HG03439 (cell line): Measurements from ENCODE around the gene CCDC14.
"Not testable (repeated sequence)": the region's sequence is repeated elsewhere in the genome, so short reads cannot be mapped to it uniquely, and the experiment has no call there.

Experiments
- ATAC-seq: cut with Tn5 transposase; IDR thresholded peaks from one replicate; pipeline ENCODE4 v1.9.1; 2021; ENCODE audit warnings: mild to moderate bottlenecking, moderate library complexity; ENCODE audit not compliant: unreplicated experiment

CCDC14 gene, protein sequence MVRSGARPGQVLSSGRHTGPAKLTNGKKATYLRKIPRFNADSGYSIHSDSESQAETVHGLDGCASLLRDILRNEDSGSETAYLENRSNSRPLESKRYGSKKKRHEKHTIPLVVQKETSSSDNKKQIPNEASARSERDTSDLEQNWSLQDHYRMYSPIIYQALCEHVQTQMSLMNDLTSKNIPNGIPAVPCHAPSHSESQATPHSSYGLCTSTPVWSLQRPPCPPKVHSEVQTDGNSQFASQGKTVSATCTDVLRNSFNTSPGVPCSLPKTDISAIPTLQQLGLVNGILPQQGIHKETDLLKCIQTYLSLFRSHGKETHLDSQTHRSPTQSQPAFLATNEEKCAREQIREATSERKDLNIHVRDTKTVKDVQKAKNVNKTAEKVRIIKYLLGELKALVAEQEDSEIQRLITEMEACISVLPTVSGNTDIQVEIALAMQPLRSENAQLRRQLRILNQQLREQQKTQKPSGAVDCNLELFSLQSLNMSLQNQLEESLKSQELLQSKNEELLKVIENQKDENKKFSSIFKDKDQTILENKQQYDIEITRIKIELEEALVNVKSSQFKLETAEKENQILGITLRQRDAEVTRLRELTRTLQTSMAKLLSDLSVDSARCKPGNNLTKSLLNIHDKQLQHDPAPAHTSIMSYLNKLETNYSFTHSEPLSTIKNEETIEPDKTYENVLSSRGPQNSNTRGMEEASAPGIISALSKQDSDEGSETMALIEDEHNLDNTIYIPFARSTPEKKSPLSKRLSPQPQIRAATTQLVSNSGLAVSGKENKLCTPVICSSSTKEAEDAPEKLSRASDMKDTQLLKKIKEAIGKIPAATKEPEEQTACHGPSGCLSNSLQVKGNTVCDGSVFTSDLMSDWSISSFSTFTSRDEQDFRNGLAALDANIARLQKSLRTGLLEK

DNA sequence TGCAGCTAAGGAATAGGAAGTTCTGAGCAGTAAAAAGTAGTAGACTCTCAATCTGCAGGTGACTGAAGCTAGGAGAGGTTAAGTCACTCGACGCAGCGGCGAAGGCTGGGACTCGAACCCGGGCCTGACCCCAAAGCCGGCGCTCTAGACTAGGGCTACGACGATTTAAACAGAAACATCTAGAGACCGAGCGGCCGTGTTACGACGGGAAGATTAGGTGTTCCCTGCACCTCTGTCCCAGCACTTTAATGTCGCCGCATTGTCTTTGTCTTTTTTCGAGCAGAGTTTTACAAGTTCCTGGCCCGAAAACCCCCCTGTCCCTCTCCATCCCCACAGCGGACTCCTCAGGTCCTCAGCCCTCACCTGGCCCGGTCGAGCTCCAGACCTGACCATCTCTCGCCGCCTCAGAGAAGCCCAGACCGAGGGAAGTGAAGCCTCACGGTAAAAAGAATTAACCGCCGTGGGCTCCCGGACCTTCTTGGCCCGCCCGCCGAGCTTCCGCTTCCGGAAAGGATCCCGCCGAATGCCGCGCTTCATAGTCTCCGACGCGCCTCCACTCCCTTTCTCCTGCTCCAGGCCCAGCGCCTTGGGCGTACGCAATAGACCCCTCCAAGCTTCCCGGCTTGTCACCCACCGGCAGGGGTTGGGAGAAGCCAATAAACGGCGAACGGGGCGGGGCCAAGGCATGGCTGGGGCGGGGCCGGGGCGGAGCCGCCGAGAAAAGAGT, at the start of gene CCDC14:
CCDC14 (minus strand) TSS at position 449 of the 727 bp plus-strand sequence; CDS start at position 393, 56 bp downstream.
- peak; percentile 75 for ATAC-seq

DNA sequence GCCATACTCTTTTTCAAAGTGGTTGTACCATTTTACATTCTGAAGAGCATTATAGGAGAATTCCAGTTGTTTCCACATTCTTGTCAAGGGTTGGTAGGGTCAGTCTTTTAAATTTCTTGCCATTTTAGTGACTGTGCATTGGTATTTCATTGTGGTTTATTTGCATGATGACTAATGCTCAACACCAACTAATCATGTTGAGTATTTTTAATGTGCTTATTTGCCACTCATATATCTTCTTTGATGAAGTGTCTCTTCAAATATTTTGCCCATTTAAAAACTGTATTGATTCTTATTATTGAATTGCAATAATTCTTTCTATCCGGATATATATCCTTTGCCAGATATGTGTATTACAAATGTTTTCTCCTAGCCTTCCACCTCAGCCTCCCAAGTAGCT, 47.3 kb upstream of the CCDC14 start:
- not testable (repeated sequence) for ATAC-seq

DNA sequence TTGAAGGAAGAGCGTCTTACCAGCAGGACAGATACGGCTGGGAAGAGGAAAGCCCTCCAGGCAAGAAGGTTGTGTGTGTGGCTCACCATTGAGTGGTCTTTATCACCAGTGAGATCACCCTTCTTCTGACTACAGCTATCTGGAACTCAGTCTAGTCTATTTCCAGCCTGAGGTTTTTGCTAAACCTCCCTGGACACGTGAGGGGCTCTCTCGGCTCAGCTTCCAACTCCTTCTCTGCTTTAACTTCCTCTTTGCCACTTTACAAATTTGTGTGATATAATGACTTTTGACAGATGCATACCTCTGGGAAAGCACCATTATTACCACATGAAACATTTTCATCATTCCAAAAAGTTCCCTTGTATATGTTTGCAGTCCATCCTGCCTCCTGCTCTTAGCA, 46.2 kb upstream of the CCDC14 start:
- no peak for ATAC-seq

DNA sequence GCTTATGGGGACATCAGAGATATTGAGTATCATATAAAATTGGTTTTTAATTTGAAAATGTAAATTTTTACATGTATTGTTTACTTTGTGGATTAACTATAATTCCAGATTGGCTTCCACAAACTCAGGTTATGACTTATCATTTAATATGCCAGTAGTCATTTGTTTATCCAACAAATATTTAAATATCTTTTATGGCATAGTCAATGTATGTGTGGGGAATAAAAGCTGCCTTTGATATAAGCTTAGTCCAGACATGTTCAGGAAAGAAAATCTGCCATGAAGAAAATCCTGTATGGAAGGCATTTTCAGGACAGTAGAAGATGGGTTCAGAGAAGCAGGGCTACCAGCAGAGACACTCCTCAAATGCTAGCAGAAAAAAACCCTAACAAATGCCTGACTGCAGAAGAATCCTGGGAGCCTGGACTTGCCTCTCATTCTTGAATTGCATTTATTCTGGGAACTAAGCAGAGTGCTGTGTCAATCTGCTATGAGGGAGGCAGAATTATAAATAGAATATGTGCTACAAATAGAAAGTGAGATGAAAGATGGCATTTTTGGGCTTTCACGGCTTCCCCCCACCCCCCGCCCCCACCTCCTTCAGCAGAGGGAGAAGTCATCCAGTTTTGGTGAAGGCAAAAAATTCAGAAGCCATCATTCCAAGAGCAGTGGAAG, 41.5 kb upstream of the CCDC14 start:
- not testable (repeated sequence) for ATAC-seq

DNA sequence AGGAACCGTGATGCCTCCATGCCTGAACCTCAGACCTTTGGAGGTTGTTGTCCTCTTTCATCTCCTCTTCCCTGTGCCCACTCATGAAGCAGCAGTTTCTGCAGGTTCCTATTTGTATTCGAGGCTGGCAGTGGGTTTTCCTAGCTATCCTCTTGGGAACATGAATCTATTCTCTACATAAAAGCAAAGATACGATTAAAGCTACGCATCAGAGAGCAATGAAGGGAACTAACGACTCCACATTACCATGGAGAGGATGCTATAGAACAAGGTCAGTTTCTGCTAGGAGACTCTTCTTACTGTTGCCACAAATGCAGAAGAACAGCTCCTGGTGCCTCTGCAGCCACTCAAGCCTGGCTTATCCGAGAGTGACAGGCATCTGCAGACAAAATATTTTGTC, 40.3 kb upstream of the CCDC14 start:
- ATAC-seq, result not testable (repeated sequence)

DNA sequence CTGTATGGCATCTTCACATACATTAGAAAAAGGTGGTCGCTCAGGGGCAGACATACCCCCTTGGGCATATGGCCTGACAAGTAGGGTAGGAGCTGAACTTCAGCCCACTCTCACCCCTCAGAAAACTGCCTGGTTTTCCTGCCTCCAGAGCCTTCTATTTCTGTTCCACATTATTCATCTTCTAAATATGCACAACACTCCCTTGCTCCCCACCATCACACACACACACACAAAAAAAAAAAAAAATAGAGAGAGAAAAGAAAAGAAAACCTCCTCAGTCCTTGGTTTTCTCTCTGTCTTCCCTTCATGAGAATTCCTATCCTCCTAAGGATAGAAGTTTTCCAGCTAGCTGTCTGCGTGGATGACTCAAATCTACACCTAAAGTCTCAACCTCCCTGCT, 36.5 kb upstream of the CCDC14 start:
- no peak for ATAC-seq

DNA sequence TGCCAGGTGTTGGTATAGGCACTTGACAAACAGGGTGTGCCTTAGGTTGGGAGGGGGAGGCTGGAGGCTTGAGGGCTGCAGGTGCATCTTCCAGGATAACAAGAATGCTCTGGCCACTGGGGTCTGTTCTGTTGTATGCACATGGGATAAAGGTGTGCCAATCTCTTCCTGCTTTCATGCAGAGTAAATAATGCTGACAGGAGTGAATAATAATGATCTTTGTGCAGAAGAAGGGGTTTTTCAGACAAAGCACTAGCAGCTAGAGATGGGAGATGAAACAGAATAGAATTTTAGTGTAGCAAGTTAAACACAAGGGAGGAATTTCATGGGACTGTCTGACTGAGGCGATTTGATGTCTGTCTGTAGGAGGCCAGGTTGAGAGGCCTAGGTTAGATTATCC, 32.8 kb upstream of the CCDC14 start:
- ATAC-seq, result no peak

DNA sequence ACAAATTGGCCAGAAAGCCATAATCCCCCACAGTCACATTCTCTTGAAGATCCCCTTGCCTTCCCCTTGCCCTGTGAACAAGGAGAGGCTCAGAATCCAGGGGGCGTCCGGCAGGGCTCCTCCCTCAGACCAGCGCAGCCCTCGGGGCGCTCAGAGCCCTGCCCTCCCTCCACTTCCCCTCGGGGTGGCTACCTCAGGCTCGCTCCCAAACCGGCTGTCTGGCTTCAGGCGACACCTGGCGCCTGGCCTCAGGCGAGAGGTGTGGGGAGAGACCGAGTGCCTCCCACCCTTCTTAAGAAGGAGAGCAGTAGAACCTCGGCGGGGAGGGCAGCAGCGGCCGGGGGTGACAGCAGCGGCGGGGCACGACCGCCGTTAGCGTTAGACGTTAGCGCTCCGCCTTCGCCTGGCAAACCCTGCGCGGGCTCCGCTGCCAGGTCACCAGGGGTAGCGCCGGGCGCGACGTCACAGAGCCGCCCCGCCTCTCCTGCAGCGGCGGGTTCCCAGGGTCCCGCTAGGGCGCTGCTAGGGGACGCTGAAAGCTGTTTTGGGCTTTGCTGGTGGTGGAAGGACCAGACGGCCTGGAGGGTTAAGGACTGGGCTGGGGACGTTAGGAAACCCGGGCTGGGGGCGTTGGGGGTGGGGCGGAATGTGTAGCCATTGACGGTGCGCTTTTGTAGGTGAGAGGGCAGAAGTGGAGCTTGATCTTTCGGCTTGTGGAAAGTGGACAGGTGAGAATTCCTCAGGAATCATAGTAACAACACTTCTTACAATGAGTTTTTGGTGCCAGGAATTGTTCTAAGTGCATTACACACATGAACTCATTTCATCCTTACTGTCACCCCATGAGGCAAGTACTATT, 30.9 kb upstream of the CCDC14 start, which contains the start of gene ROPN1:
ROPN1 (minus strand) TSS at position 395 of the 859 bp plus-strand sequence. CDS start 11,643 bp downstream, outside the sequence.
- not testable (repeated sequence) for ATAC-seq

DNA sequence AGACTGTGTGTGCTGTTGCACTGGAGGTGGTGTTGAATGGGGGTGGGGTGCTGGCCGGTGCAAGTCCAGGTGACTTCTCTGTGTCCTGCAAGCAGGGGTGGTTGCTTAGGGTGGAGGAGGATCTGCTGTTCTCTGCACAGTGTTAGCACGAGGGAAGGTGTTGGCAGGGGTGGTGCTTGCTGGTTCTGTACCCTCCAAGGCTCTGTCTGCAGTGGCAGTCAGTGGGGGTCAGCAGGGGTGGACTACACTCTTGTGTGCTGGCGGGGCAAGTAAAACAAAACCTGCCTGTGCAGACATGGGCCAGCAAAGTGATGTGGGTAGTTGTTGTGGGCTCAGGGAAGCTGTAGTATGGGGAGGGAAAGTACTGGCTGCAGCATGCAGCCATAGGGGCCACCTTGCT, 25.4 kb upstream of the CCDC14 start:
- ATAC-seq, result no peak

DNA sequence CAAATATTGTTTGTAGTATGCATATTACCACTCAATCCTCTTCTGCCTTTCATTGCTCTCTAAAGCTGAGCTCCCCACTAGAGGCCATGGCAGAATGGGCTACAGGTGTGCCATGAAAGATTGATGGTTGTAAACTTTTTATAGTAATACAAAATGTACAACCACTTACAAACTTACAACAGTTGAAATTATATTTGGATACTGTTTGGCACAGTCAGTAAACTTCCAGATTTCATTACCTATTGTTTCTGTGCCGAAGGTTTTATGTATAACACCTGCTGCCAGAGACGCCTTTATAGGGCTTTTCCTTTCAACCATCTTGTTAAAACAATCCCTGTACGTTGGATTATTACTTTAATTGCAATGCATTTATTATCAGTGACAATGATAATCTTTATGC, 23.9 kb upstream of the CCDC14 start:
- no peak for ATAC-seq

DNA sequence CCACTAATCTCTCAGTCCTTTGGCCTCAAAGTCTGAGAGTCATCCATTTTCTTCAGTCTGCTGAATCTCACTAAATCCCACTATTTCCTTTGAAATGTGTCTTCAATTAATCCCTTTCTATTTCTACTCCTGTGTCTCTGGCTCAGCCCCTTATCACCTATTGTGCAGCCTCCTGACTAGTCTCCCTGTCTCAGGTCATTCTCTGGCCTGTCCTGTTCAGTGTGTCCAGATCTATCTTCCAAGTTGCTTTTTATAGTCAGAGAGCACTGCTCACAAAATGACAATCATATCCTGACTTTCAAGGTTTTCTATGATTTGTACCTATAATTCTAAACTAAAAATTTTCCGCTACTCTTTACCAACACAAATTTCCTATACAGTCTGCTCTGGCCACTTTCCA, 23.3 kb upstream of the CCDC14 start:
- no peak for ATAC-seq

DNA sequence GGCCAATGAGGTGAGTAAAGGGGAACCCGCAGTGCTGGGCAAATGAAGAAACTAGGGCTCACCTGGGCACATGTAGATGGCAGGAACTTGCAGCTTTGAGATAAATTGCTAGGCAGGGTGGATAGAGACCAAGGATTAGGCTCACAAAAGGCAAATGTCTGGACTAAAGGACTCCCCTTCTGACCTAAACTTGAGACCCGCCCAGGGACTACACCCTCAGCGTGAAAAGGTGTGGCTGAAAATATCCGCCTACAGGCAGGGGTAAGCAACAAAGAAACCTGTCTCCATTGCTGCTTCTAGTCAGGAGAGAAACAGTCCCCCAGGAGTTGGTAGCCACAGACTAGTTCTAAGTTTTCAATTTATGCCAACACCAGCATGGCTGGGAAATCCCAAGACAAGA, 20.3 kb upstream of the CCDC14 start:
- not testable (repeated sequence) for ATAC-seq

DNA sequence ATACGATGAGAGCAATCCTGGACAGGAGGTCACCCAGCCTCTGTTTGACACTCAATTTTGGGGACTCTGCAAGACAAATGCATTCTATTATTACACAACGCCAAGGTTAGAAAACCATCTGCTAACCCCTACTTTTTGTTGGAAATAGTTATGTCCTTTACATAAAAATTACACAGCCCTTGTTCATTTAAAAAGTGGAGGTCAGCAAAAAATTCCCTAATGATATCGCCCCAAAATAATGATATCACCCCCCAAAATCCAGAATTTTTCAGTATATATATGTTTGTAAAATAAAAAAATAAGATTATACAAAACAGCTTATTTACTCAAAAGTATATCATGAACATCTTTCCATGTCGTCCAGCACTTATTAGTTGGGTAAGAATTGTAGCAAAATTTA, 19.5 kb upstream of the CCDC14 start:
- no peak for ATAC-seq

DNA sequence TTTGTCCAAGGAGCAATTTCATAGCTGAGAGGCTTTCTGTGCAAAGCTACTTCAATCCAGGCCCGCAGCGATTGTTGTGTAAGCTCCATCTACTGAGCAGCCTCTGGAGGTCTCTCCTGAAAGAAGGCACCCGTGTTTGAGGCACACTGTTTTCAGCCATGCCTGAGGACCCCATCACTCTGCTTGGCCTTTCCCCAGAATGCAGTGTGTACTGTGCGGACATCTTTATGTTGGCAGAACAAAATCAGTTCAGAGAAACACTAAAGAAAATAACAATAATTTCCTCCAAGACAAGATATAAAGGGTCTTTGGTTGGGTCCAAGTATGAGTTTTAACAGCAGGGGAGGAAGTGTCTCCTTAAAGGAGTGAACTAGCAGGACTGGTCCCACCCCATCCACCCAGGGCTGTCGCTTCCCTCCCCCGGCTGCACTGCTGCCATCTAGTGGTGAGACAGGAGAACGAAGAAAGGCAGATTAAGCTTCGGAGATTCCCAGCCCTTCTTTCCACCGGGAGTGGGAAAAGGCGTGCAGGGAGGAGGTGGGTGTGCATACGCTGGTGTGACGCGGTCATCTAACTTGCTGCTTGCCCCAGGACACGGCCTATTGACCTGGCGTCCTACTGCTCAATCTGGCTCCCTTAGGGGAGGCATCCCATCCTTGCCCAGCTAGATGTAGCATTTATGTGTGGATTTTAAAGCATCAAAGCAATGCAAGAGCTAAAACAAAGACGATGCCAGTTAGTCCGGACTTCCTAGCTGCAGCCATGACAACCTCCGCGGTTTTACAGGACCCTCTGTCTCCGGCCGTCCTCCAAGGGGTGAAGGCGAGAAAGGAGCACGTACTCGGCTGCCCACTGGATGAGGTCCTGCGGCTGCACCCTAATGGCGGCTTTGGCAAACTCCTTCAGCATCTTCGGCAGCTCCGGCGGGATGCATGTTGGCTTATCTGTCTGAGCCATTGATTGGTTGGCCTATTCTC, 18.8 kb upstream of the CCDC14 start:
- ATAC-seq, result not testable (repeated sequence)

DNA sequence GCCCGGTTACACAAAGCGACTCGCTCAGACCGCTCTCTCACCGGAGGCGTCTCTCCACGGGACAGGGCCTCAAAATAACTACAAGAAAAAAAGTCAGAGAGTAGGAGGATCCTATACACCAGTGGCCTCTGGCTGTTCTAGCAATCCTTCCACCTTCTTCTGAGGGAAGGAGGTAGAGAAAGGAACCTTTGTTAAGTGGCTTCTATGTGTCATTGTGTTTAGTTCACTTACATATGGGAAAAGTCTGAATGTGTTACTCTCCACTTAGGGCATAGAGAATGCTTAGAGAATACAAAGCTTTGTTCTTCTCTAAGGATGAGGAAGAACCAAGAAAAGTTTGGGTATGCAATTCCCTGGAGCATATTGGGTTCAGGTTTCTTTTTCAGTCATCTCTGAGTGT, 15.9 kb upstream of the CCDC14 start:
- ATAC-seq, result not testable (repeated sequence)

DNA sequence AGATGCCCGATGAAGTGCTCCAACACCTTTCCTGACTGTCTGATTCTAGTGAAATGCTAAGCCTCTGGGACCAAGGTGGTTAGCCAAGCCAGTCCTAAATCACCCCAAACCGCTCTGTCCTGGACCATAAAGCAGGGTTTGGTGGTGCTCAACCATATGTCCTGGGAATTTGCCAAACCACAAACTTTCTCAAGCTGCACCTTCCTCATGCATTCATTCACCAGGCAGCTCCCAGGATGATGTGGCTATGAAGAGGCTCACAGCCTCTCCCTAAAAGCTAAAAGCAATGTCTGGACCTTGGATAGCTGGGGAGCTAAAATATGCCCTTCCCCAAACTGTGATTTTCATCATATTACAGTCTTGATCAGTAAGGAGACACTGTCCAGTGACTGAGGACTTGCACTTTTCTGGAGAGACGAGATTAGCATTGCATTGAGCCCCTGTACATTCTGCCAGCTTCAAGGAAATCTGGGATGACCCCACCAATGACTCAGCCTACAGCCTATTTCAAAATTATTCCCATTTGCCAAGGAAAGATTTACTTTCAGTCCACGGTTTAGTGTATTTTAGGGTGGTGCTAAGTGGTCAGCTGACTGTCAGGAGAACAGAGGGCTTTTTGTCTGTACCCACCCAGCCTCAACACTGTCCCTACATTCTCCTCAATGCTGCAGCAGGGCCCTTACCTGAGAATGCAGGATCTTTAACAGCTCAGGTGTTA, 15.3 kb upstream of the CCDC14 start:
- ATAC-seq, result not testable (repeated sequence)

DNA sequence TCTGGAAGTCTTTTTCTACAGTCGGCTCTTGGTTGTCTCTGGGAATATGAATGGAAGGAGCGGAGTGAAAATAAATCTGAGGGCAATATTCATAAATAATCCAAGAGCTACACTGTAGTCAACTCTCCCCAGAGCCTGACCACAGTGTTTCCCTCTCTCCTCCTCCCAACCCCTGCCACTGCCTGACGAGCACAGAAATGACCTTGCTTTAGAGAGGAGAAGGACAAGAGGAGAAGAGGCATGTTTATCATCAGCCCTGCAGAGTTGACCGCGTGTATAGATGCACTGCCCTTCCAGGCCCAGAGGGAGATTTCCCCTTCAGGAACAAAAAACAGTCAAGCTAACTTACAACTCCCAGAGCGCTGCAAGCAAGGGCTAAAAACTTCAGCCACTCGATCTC, 14.0 kb upstream of the CCDC14 start:
- not testable (repeated sequence) for ATAC-seq

DNA sequence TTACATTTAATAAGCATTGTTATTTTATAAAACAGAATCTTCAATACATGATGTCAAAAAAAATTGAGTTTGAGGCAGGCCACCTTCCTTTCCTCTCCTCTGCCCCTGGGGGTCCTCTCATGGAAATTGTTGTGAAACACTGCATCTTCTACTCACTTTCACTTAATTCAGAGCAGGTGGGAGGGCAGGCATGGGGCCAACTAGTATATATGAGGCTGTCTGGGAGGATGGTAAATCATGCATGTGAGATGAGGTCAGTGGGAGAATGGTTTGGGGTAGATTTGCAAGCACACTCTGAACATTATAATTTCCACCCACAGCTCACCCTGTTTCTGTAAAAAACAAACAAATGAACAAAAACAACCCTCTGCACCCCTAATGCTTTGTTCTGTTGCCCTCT, 10.4 kb upstream of the CCDC14 start:
- no peak for ATAC-seq
